AG04450 (cell line): ENCODE results near the gene TRIO. TPM values are rescaled to one million over a fixed set of nuclear protein-coding genes. Genes with fewer than 3 reads are reported as not detected.

Experiments used
- CTCF ChIA-PET: fragments of 300-600, 350-600 bp; formaldehyde crosslinking; extraction: SDS; loops from one replicate; lab custom pipeline; 2022; ENCODE audit warnings: antibody characterized with exemption, inconsistent platforms; lab: Charles Lee
- POLR2A ChIA-PET: fragments of 350-600 bp; formaldehyde crosslinking; extraction: SDS; loops from one replicate; lab custom pipeline; 2021; ENCODE audit warnings: antibody characterized with exemption, inconsistent platforms; lab: Yijun Ruan, JAX
- DNase-seq: peaks from one replicate; pipeline ENCODE4 v3.0.0-alpha.2; 2011; ENCODE audit warnings: low read depth, low spot score
- H3K27ac ChIP-seq: one replicate; pipeline ENCODE4 v1.5.1; 2012; ENCODE audit warnings: low read depth, low read length, control low read depth
- H3K27me3 ChIP-seq: one replicate; pipeline ENCODE4 v1.6.0; 2012; ENCODE audit warnings: low read length; ENCODE audit not compliant: control insufficient read depth, insufficient read depth
- H3K4me3 ChIP-seq: 2 replicates; pipeline ENCODE4 v1.5.1; 2011; ENCODE audit warnings: mild to moderate bottlenecking, low read depth, low read length, control low read depth
- H3K9me3 ChIP-seq: 2 replicates; pipeline ENCODE4 v1.5.1; 2012; ENCODE audit warnings: low read length; ENCODE audit not compliant: control insufficient read depth, insufficient read depth
- CTCF ChIP-seq: IDR thresholded peaks from 2 replicates; pipeline ENCODE4 v1.5.1; 2011; ENCODE audit warnings: low read depth, low read length, control low read depth, inconsistent platforms
- polyA plus RNA-seq: library from polyadenylated mRNA; depleted of rRNA; stranded (reverse); fragments of >200 nt; gene quantifications from 2 replicates; pipeline ENCODE4 v1.2.3, GENCODE V29; 2011

The TRIO gene
- polyA plus RNA-seq, 1 experiment, result 268 TPM

GRCh38 chr5:14424011-14424685, 281.0 kb downstream of the TRIO start:
- H3K9me3 ChIP-seq, result no peaks in the 10 kb centered on the region
- H3K27ac ChIP-seq, result peak overlapping the region; percentile 31
- TF ChIP-seq CTCF, result no peak
- no peak for DNase-seq
- ChIA-PET POLR2A (no interaction called here), CTCF (interaction anchor here (0.6 kb wide), 1 partner anchor 57 kb away, joined by 4 read pairs; no protein-coding TSS in a partner anchor)
- no peaks in the 10 kb centered on the region for H3K27me3 ChIP-seq
- H3K4me3 ChIP-seq, result no peak overlapping the region

GRCh38 chr5:14425559-14425958, 282.4 kb downstream of the TRIO start:
- Histone ChIP-seq H3K27ac (no peak overlapping the region), H3K9me3 (no peaks in the 10 kb centered on the region), H3K27me3 (no peaks in the 10 kb centered on the region), H3K4me3 (no peak overlapping the region)
- ChIA-PET POLR2A (no interaction called here), CTCF (no interaction called here)
- no peak for DNase-seq
- TF ChIP-seq CTCF, result no peak

GRCh38 chr5:14426521-14426920, 283.4 kb downstream of the TRIO start:
- Histone ChIP-seq H3K4me3 (no peak overlapping the region), H3K27ac (no peak overlapping the region), H3K27me3 (no peaks in the 10 kb centered on the region), H3K9me3 (no peaks in the 10 kb centered on the region)
- ChIA-PET POLR2A (no interaction called here), CTCF (interaction anchor here (1.1 kb wide), 1 partner anchor 222 kb away, joined by 5 read pairs; no protein-coding TSS in a partner anchor)
- no peak for DNase-seq
- no peak for TF ChIP-seq CTCF

GRCh38 chr5:14428302-14429081, 285.4 kb downstream of the TRIO start:
- no peaks in the 10 kb centered on the region for H3K27me3 ChIP-seq
- ChIA-PET POLR2A (interaction anchor here (0.9 kb wide), 1 partner anchor 13 kb away, joined by 3 read pairs; no protein-coding TSS in a partner anchor), CTCF (interaction anchor here (0.6 kb wide), 1 partner anchor 220 kb away, joined by 3 read pairs; no protein-coding TSS in a partner anchor)
- no peaks in the 10 kb centered on the region for H3K9me3 ChIP-seq
- no peak for TF ChIP-seq CTCF
- DNase-seq, result no peak
- H3K4me3 ChIP-seq, result no peak overlapping the region
- H3K27ac ChIP-seq, result no peak overlapping the region
